ENCODE results near the gene SCGB1A1.

Gene SCGB1A1

DNA sequence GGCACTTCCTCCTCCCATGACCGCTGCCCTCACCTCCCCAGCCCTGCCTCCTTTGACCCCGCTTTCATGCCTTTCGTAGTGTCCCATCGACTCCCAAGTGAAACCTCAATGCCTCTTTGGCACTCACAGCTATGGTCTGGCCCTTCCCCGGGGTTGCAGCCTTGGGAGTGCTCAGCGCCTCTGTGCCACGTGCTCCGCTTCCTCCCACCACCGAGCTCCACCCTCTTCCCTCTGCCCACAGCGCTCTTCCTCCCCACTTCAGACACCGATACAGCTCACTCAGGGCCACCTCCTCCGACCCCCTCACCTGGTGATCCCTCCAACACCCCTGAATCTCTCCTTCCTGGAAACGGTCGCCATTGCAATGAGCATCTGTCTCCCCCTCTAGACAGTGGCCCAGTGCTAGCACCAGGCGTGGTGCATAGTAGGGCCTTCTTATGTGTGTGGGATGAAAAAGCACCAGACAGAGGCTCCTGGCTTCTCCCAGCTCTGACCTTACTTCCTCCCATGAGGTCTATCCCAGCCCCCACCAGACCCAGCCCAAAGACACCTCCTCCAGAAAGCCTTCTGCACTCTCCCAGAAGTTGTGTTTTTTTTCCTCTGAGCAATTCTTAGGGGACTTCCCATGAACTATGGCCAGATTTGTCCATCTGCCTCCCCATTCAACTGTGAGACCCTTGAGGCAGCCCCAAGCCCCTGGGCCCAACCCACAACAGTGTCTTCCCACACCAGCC is 16.4 kb upstream of the SCGB1A1 start:
- Histone ChIP-seq H3K4me3 (replicated peaks; ENCODE audit: low read depth, low read length) (no peak overlapping the region), H3K36me3 (ENCODE audit: control insufficient read depth, insufficient read depth, low read length) (no peaks in the 10 kb centered on the region), H3K27me3 (replicated peaks; ENCODE audit: control insufficient read depth, insufficient read depth, low read length) (peaks cover 1% of the 10 kb centered on the region; the same call in 1 of the 2 replicates)
- DNase-seq (ENCODE audit: extremely low read depth, insufficient read length), result no peak
- TF ChIP-seq, protein P1, sequence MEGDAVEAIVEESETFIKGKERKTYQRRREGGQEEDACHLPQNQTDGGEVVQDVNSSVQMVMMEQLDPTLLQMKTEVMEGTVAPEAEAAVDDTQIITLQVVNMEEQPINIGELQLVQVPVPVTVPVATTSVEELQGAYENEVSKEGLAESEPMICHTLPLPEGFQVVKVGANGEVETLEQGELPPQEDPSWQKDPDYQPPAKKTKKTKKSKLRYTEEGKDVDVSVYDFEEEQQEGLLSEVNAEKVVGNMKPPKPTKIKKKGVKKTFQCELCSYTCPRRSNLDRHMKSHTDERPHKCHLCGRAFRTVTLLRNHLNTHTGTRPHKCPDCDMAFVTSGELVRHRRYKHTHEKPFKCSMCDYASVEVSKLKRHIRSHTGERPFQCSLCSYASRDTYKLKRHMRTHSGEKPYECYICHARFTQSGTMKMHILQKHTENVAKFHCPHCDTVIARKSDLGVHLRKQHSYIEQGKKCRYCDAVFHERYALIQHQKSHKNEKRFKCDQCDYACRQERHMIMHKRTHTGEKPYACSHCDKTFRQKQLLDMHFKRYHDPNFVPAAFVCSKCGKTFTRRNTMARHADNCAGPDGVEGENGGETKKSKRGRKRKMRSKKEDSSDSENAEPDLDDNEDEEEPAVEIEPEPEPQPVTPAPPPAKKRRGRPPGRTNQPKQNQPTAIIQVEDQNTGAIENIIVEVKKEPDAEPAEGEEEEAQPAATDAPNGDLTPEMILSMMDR (IDR thresholded peaks at IDR 0.05; ENCODE audit: insufficient read depth, low read length, poor library complexity, severe bottlenecking), result no peak

DNA sequence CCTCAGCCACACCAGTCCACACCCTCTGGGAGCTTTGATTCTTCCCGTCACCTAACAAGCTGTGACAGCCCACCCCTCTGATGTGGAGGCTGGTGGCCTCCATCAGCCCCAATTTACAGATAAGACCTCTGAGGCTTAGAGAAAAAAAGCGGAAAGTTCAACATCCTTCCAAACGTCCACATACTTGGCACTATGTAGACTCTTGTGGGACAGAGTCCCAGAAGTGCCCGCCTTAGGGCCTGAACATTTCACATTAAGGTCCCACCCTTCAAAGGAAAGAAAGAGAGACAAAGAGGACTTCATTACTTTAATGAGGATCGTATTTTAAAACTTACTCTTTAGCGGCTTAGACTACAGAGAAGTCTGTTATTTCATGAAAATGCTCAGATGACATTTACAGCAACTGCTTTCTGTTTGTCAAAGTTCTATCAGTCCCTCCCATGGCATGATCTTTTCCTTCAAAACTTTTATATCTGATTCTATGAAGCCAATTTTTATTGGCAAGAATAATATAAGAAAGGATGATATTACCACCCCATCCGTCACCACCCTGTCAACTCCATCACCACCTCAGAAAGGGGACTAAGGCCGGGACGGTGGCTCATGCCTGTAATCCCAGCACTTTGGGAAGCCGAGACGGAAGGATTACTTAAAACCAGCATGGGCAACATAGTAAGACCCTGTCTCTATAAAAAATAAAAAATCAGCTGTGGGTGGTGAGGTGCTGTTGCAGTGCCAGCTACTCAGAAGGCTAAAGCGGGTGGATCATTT is 15.7 kb upstream of the SCGB1A1 start:
- H3K36me3 ChIP-seq (ENCODE audit: control insufficient read depth, insufficient read depth, low read length), result no peaks in the 10 kb centered on the region
- TF ChIP-seq, protein P1 (IDR thresholded peaks at IDR 0.05; ENCODE audit: insufficient read depth, low read length, poor library complexity, severe bottlenecking), result no peak
- H3K27me3 ChIP-seq (replicated peaks; ENCODE audit: control insufficient read depth, insufficient read depth, low read length), result peaks cover 1% of the 10 kb centered on the region; the same call in 1 of the 2 replicates
- H3K4me3 ChIP-seq (replicated peaks; ENCODE audit: low read depth, low read length), result no peak overlapping the region
- DNase-seq (ENCODE audit: extremely low read depth, insufficient read length), result no peak

DNA sequence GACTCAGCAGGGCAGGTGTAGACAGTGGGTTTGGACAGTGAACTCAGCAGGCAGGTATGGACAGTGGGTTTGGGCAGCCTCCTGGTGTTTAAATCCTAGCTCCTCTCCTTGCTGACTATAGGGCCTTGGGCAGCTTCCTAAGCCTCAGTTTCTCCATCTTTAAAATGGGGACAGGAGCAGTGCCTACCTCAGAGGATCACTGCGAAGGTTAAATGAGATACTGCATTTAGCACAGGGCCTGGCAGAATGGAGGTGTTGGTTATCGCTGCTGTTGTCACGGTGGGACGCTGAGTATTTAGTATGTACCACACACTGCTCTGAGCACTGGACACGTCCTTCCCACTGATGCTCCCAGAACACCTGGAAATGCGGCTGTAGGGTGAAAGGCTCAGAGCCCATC is 14.4 kb upstream of the SCGB1A1 start:
- TF ChIP-seq, protein P1 (IDR thresholded peaks at IDR 0.05; ENCODE audit: insufficient read depth, low read length, poor library complexity, severe bottlenecking), result no peak
- H3K36me3 ChIP-seq (ENCODE audit: control insufficient read depth, insufficient read depth, low read length), result no peaks in the 10 kb centered on the region
- no peak overlapping the region for H3K4me3 ChIP-seq (replicated peaks; ENCODE audit: low read depth, low read length)
- H3K27me3 ChIP-seq (replicated peaks; ENCODE audit: control insufficient read depth, insufficient read depth, low read length), result peaks cover 1% of the 10 kb centered on the region; the same call in 1 of the 2 replicates
- DNase-seq (ENCODE audit: extremely low read depth, insufficient read length), result no peak

DNA sequence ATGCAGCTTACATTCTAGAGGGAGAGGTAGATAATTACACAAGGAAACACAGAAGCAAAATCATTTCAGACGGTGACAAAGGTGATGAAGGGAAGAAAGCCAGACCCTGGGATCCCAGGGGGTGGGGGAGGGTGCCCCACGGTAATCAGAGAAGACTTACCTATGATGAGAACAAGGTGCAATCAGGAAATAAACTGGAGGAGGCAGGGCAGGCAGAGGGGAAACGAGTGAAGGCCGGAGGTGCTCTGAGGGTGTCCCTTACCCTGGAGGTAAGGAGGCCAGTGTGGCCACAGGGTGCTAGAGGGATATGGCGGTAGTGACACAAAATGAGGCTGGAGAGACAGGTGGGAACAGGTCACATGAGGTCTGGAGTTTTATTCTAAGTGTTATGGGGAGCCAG is 13.9 kb upstream of the SCGB1A1 start:
- H3K36me3 ChIP-seq (ENCODE audit: control insufficient read depth, insufficient read depth, low read length), result no peaks in the 10 kb centered on the region
- no peak overlapping the region for H3K4me3 ChIP-seq (replicated peaks; ENCODE audit: low read depth, low read length)
- peaks cover 1% of the 10 kb centered on the region; the same call in 1 of the 2 replicates for H3K27me3 ChIP-seq (replicated peaks; ENCODE audit: control insufficient read depth, insufficient read depth, low read length)
- DNase-seq (ENCODE audit: extremely low read depth, insufficient read length), result no peak
- TF ChIP-seq, protein P1 (IDR thresholded peaks at IDR 0.05; ENCODE audit: insufficient read depth, low read length, poor library complexity, severe bottlenecking), result no peak

DNA sequence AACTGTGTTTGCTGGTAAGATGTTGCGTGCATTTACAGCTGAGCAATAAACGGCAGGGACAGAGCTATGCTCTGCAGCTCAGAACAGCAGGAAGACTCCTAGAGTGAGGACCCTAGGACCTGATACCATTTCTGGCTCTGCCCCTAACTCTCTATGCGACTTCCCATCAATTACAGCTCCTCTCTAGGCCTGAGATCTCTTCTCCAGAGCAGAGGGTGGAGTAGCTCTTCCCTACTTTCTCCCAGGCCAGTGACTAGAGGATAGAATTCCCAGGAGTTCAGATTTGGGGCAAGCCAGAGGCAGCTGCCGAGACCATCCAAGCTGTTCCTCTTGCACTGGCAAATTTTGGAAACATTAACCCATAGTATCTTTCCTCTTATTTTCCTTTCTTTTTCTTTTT is 12.8 kb upstream of the SCGB1A1 start:
- Histone ChIP-seq H3K27me3 (replicated peaks; ENCODE audit: control insufficient read depth, insufficient read depth, low read length) (peaks cover 1% of the 10 kb centered on the region; the same call in 1 of the 2 replicates), H3K36me3 (ENCODE audit: control insufficient read depth, insufficient read depth, low read length) (no peaks in the 10 kb centered on the region), H3K4me3 (replicated peaks; ENCODE audit: low read depth, low read length) (no peak overlapping the region)
- TF ChIP-seq, protein P1 (IDR thresholded peaks at IDR 0.05; ENCODE audit: insufficient read depth, low read length, poor library complexity, severe bottlenecking), result no peak
- DNase-seq (ENCODE audit: extremely low read depth, insufficient read length), result no peak

Measured in GM06990 (cell line).